DOHH2 (cell line): ENCODE measurements around the gene LRRC1.

Experiments used
- EZH2phosphoT487 ChIP-seq: fragments of 200-600 bp; sonication (generic); IDR thresholded peaks from 2 replicates; pipeline ENCODE4 v1.6.1; 2017; ENCODE audit warnings: borderline replicate concordance, mild to moderate bottlenecking, antibody characterized with exemption, low read length, moderate library complexity, mixed read lengths
- TF ChIP-seq, protein P1 (sequence below): fragments of 200-600 bp; sonication (generic); IDR thresholded peaks from one replicate; pipeline ENCODE4 v1.5.1; 2014; ENCODE audit warnings: antibody characterized with exemption, mild to moderate bottlenecking, low read depth, low read length; ENCODE audit not compliant: poor library complexity, severe bottlenecking

DNA sequence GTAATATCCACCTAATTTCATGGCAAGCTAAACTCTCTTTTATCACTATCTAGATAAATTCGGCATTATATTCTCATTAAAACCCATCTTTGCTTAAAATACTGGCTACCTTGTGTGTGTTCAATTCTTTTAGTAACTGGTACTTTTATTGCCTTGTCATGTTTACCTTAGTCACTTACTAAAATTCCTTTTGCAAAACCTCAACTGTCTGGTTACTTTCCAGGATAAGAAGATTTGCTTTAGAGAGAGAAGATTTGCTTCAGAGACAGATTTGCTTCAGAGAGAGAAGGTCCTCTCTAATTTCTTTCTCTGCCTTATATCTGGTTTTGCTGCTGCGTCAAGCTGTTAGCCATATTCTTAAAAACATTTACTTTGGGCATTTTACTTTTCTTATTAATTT is 164.9 kb downstream of the LRRC1 start:
- TF ChIP-seq, protein P1, sequence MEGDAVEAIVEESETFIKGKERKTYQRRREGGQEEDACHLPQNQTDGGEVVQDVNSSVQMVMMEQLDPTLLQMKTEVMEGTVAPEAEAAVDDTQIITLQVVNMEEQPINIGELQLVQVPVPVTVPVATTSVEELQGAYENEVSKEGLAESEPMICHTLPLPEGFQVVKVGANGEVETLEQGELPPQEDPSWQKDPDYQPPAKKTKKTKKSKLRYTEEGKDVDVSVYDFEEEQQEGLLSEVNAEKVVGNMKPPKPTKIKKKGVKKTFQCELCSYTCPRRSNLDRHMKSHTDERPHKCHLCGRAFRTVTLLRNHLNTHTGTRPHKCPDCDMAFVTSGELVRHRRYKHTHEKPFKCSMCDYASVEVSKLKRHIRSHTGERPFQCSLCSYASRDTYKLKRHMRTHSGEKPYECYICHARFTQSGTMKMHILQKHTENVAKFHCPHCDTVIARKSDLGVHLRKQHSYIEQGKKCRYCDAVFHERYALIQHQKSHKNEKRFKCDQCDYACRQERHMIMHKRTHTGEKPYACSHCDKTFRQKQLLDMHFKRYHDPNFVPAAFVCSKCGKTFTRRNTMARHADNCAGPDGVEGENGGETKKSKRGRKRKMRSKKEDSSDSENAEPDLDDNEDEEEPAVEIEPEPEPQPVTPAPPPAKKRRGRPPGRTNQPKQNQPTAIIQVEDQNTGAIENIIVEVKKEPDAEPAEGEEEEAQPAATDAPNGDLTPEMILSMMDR: no peak
- no peak for TF ChIP-seq EZH2phosphoT487
